IMR-90 (cell line): ENCODE results near the gene KCNIP1. TPM values are rescaled to one million over a fixed set of nuclear protein-coding genes. Genes with fewer than 3 reads are reported as not detected.

Source experiments
- ATAC-seq: fragments of 200-7000 bp; cut with Tn5 transposase; 2 replicates; pipeline ENCODE4 v1.9.1; 2020; ENCODE audit warnings: low read depth, mild to moderate bottlenecking, moderate library complexity
- BruUV-seq: library from RNA; stranded (reverse); fragments of 400-500 nt; replicated peaks from 2 replicates; lab custom pipeline; 2021; lab: Mats Ljungman, UMichigan
- CTCF ChIA-PET: fragments of 300-600 bp; formaldehyde crosslinking; extraction: SDS; loops from one replicate; lab custom pipeline; 2021; ENCODE audit warnings: antibody characterized with exemption; lab: Yijun Ruan, JAX
- POLR2A ChIA-PET: fragments of 300-600 bp; sonication (Branson Sonifier 250); formaldehyde crosslinking; loops from one replicate; lab custom pipeline; 2022; ENCODE audit warnings: antibody characterized with exemption; ENCODE audit not compliant: unreplicated experiment; lab: Charles Lee
- DNase-seq: peaks from one replicate; pipeline ENCODE4 v3.0.0; 2013
- H2AFZ ChIP-seq: replicated peaks from 2 replicates; pipeline ENCODE3; 2013; ENCODE audit warnings: low read length, mild to moderate bottlenecking; ENCODE audit not compliant: poor library complexity
- H2AK5ac ChIP-seq: 2 replicates; pipeline ENCODE4 v1.6.1; 2013; ENCODE audit warnings: low read depth, low read length, inconsistent platforms
- H2AK9ac ChIP-seq: replicated peaks from 2 replicates; pipeline ENCODE3; 2013; ENCODE audit warnings: mild to moderate bottlenecking, low read depth, low read length, moderate library complexity; ENCODE audit not compliant: poor library complexity
- H2BK120ac ChIP-seq: 2 replicates; pipeline ENCODE4 v1.6.1; 2013; ENCODE audit warnings: low read depth, low read length, inconsistent platforms
- H2BK15ac ChIP-seq: 3 replicates; pipeline ENCODE4 v1.6.1; 2013; ENCODE audit warnings: low read depth, low read length, inconsistent platforms
- H2BK20ac ChIP-seq: 2 replicates; pipeline ENCODE4 v1.6.1; 2013; ENCODE audit warnings: low read depth, mild to moderate bottlenecking, inconsistent platforms, low read length, moderate library complexity
- H2BK5ac ChIP-seq: 2 replicates; pipeline ENCODE4 v1.6.1; 2013; ENCODE audit warnings: mild to moderate bottlenecking, low read depth, low read length, inconsistent platforms; ENCODE audit not compliant: poor library complexity, severe bottlenecking
- H3K14ac ChIP-seq: replicated peaks from 2 replicates; pipeline ENCODE4 v1.6.1; 2013; ENCODE audit warnings: low read depth, low read length, inconsistent platforms
- H3K18ac ChIP-seq: 2 replicates; pipeline ENCODE4 v1.6.1; 2013; ENCODE audit warnings: low read depth, low read length, control low read depth
- H3K23ac ChIP-seq: 2 replicates; pipeline ENCODE4 v1.6.1; 2013; ENCODE audit warnings: low read depth, low read length, inconsistent platforms
- H3K27ac ChIP-seq: 2 replicates; pipeline ENCODE4 v1.5.1; 2013; ENCODE audit warnings: mild to moderate bottlenecking, control low read depth, low read length; ENCODE audit not compliant: insufficient read depth
- H3K27me3 ChIP-seq: 2 replicates; pipeline ENCODE4 v1.6.1; 2013; ENCODE audit warnings: low read length; ENCODE audit not compliant: control insufficient read depth, insufficient read depth
- H3K36me3 ChIP-seq: 2 replicates; pipeline ENCODE4 v1.6.1; 2013; ENCODE audit warnings: low read length, mixed read lengths; ENCODE audit not compliant: control insufficient read depth, insufficient read depth
- H3K4ac ChIP-seq: 2 replicates; pipeline ENCODE4 v1.6.1; 2013; ENCODE audit warnings: low read depth, low read length, inconsistent platforms
- H3K4me1 ChIP-seq: 2 replicates; pipeline ENCODE4 v1.6.1; 2013; ENCODE audit warnings: low read length, mixed read lengths; ENCODE audit not compliant: control insufficient read depth, insufficient read depth
- H3K4me2 ChIP-seq: 2 replicates; pipeline ENCODE4 v1.6.1; 2013; ENCODE audit warnings: low read depth, mild to moderate bottlenecking, control low read depth, low read length, moderate library complexity
- H3K4me3 ChIP-seq: 2 replicates; pipeline ENCODE4 v1.5.1; 2013; ENCODE audit warnings: low read depth, mild to moderate bottlenecking, control low read depth, low read length, moderate library complexity; ENCODE audit not compliant: insufficient read depth
- H3K56ac ChIP-seq: 2 replicates; pipeline ENCODE4 v1.6.1; 2013; ENCODE audit warnings: low read length, inconsistent platforms; ENCODE audit not compliant: insufficient read depth; ENCODE audit errors: extremely low read depth
- H3K79me1 ChIP-seq, 2 experiments: 2 replicates each; pipeline ENCODE4 v1.6.1; 2013; ENCODE audit warnings: low read length in 2 of 2, inconsistent platforms in 1 of 2, low read depth in 1 of 2
- H3K9ac ChIP-seq: 2 replicates; pipeline ENCODE4 v1.6.1; 2013; ENCODE audit warnings: low read depth, low read length, control low read depth
- H3K9me1 ChIP-seq: 2 replicates; pipeline ENCODE4 v1.6.1; 2013; ENCODE audit warnings: low read length, inconsistent platforms; ENCODE audit not compliant: insufficient read depth
- H3K9me3 ChIP-seq: 2 replicates; pipeline ENCODE4 v1.6.1; 2013; ENCODE audit warnings: low read length; ENCODE audit not compliant: control insufficient read depth, insufficient read depth
- H4K20me1 ChIP-seq: 2 replicates; pipeline ENCODE4 v1.6.1; 2013; ENCODE audit warnings: low read length, inconsistent platforms; ENCODE audit not compliant: insufficient read depth
- H4K5ac ChIP-seq: 2 replicates; pipeline ENCODE4 v1.6.1; 2013; ENCODE audit warnings: mild to moderate bottlenecking, low read depth, low read length, control low read depth
- H4K8ac ChIP-seq, 2 experiments: 2 replicates each; pipeline ENCODE4 v1.6.1; 2013; ENCODE audit warnings: low read depth in 2 of 2, low read length in 2 of 2, control low read depth in 1 of 2, inconsistent platforms in 1 of 2
- H4K91ac ChIP-seq: 2 replicates; pipeline ENCODE4 v1.6.1; 2013; ENCODE audit warnings: low read depth, low read length, inconsistent platforms; ENCODE audit not compliant: insufficient read depth
- CEBPB ChIP-seq: IDR thresholded peaks from 2 replicates; pipeline ENCODE4 v1.6.1; 2012; ENCODE audit warnings: low read depth, low read length, improper control_type of control experiment
- CTCF ChIP-seq: conservative IDR thresholded peaks from 2 replicates; pipeline ENCODE4 v1.5.1; 2012; ENCODE audit warnings: mild to moderate bottlenecking, low read depth, low read length, improper control_type of control experiment
- FOS ChIP-seq: fragments of 150-350 bp; IDR thresholded peaks from 2 replicates; pipeline ENCODE4 v1.6.1; 2016; ENCODE audit warnings: low read depth, low read length
- MAFK ChIP-seq: IDR thresholded peaks from 2 replicates; pipeline ENCODE4 v1.6.1; 2012; ENCODE audit warnings: low read depth, low read length, improper control_type of control experiment
- MXI1 ChIP-seq: IDR thresholded peaks from 2 replicates; pipeline ENCODE4 v1.6.1; 2012; ENCODE audit warnings: low read depth, mild to moderate bottlenecking, low read length, moderate library complexity, borderline replicate concordance
- NFE2L2 ChIP-seq: fragments of 150-350 bp; IDR thresholded peaks from 2 replicates; pipeline ENCODE4 v1.6.1; 2016; ENCODE audit warnings: low read depth, mild to moderate bottlenecking, low read length
- POLR2A ChIP-seq: IDR thresholded peaks from 2 replicates; pipeline ENCODE4 v1.6.1; 2012; ENCODE audit warnings: mild to moderate bottlenecking, low read depth, low read length
- RCOR1 ChIP-seq: IDR thresholded peaks from 2 replicates; pipeline ENCODE4 v1.6.1; 2012; ENCODE audit warnings: mild to moderate bottlenecking, low read length, improper control_type of control experiment; ENCODE audit not compliant: insufficient replicate concordance
- RFX5 ChIP-seq: IDR thresholded peaks from 2 replicates; pipeline ENCODE4 v1.8.0; 2012; ENCODE audit warnings: low read depth, mild to moderate bottlenecking, low read length, moderate library complexity
- SMC3 ChIP-seq: fragments of 150-350 bp; IDR thresholded peaks from 2 replicates; pipeline ENCODE4 v1.6.1; 2016; ENCODE audit warnings: low read depth, mild to moderate bottlenecking, antibody characterized with exemption, low read length, moderate library complexity
- USF2 ChIP-seq: fragments of 150-350 bp; IDR thresholded peaks from 2 replicates; pipeline ENCODE4 v1.6.1; 2017; ENCODE audit warnings: mild to moderate bottlenecking, antibody characterized with exemption, low read length, low read depth
- WGBS, 2 experiments: methylation state at CpG; one replicate each; pipeline versions ENCODE4 v1.1.5 to v1.1.7; 2013; ENCODE audit warnings: missing lambda C conversion rate in 2 of 2; ENCODE audit not compliant: insufficient read length in 1 of 2; ENCODE audit errors: extremely low coverage in 2 of 2; 5-methylcytosine and 5-hydroxymethylcytosine counted together
- dilution Hi-C: fragments of 300-500 bp; cut with HindIII; formaldehyde crosslinking; loops from one replicate; pipeline ENCODE4 v1.14.3; 2018; ENCODE audit warnings: low sequenced_read_pairs; ENCODE audit not compliant: unreplicated experiment
- in situ Hi-C: fragments of 300-500 bp; cut with MboI; formaldehyde crosslinking; loops from 3 replicates; pipeline ENCODE4 v1.14.3; 2019; ENCODE audit warnings: low sequenced_read_pairs, inconsistent platforms, mixed read lengths
- intact Hi-C: fragments of 100-400 bp; cut with micrococcal nuclease; formaldehyde crosslinking; loops from 2 replicates; pipeline ENCODE4 v1.10.0; 2022
- polyA plus RNA-seq, 3 experiments: library from polyadenylated mRNA; depleted of rRNA; stranded (reverse); fragments of >200 nt; gene quantifications; 2 replicates each; pipeline ENCODE4 v1.2.3, GENCODE V29; 2012; ENCODE audit warnings: low replicate concordance in 1 of 3
- total RNA-seq: library from RNA; depleted of rRNA; stranded (reverse); fragments of >200 nt; gene quantifications from 2 replicates; pipeline ENCODE4 v1.2.3, GENCODE V29; 2012

KCNIP1 gene
- total and polyA plus RNA-seq, 2 of the 4 experiments (the other 2 are of a cell fraction), result not detected

- dilution Hi-C loops (no loop called here), in situ Hi-C loops (no loop called here), intact Hi-C loops (no loop called here)
- no peaks in the 10 kb centered on the region for H3K4me1 ChIP-seq
- H2AFZ ChIP-seq, result no peak overlapping the region
- no peak for ATAC-seq
- H3K27ac ChIP-seq, result no peak overlapping the region
- H2BK120ac ChIP-seq, result no peak overlapping the region
- no peak overlapping the region for H2BK15ac ChIP-seq
- no CpG with 5 or more reads among the region's 1 CpG for WGBS, 2 experiments
- H2BK20ac ChIP-seq, result no peak overlapping the region
- H2BK5ac ChIP-seq, result no peak overlapping the region
- no peak overlapping the region for H4K5ac ChIP-seq
- no peaks in the 10 kb centered on the region for H4K20me1 ChIP-seq
- no peak overlapping the region for H3K4me2 ChIP-seq
- no peak overlapping the region for H3K4ac ChIP-seq
- no peaks in the 10 kb centered on the region; the same call in 1 of the 2 replicates for H3K27me3 ChIP-seq
- no peak overlapping the region for H2AK5ac ChIP-seq
- no peak overlapping the region for H4K91ac ChIP-seq
- no peak overlapping the region for H3K56ac ChIP-seq
- CTCF ChIA-PET, result interaction anchor here (0.7 kb wide), 1 partner anchor 16 kb away, joined by 3 read pairs; no protein-coding TSS in a partner anchor
- no peak overlapping the region for H3K14ac ChIP-seq
- no peak overlapping the region for H2AK9ac ChIP-seq
- H3K79me1 ChIP-seq, result no peaks in the 10 kb centered on the region
- DNase-seq, result no peak
- no peak overlapping the region for H3K18ac ChIP-seq
- H4K8ac ChIP-seq, result no peak overlapping the region
- H3K9me1 ChIP-seq, result no peaks in the 10 kb centered on the region; the same call in 1 of the 2 replicates
- POLR2A ChIA-PET, result no interaction called here
- H3K36me3 ChIP-seq, result no peaks in the 10 kb centered on the region
- BruUV-seq, result no TSS peak
- TF ChIP-seq NFE2L2, result no peak
- no peak for TF ChIP-seq MXI1
- no peak for TF ChIP-seq MAFK
- TF ChIP-seq POLR2A, result no peak
- no peak for TF ChIP-seq FOS
- no peak for TF ChIP-seq CEBPB
- TF ChIP-seq RFX5, result no peak
- no peak for TF ChIP-seq SMC3
- TF ChIP-seq CTCF, result no peak
- TF ChIP-seq RCOR1, result no peak
- no peak for TF ChIP-seq USF2
- H3K9ac ChIP-seq, result no peak overlapping the region
- no peak overlapping the region for H3K4me3 ChIP-seq
- H3K9me3 ChIP-seq, result no peaks in the 10 kb centered on the region
- H3K23ac ChIP-seq, result no peak overlapping the region
These were observed 40.4 kb upstream of the KCNIP1 start for GRCh38 chr5:170463426-170463825.
